GM19025 (cell line): Measurements from ENCODE around the gene NAXD.
A peak's percentile ranks its signal among the peaks of the same experiment; 100 is the strongest.
"Not testable (repeated sequence)": the region's sequence is repeated elsewhere in the genome, so short reads cannot be mapped to it uniquely, and the experiment has no call there.

Experiments used
- ATAC-seq: cut with Tn5 transposase; IDR thresholded peaks from one replicate; pipeline ENCODE4 v1.9.1; 2021; ENCODE audit warnings: mild to moderate bottlenecking, low read depth, moderate library complexity; ENCODE audit not compliant: unreplicated experiment

Gene NAXD

GRCh38 chr13:110593430-110594130, 21.8 kb upstream of the NAXD start:
- peak; percentile 67 for ATAC-seq

GRCh38 chr13:110597041-110597689, 18.2 kb upstream of the NAXD start:
- no peak for ATAC-seq

GRCh38 chr13:110600261-110600819, 15.0 kb upstream of the NAXD start:
- ATAC-seq: no peak

DNA sequence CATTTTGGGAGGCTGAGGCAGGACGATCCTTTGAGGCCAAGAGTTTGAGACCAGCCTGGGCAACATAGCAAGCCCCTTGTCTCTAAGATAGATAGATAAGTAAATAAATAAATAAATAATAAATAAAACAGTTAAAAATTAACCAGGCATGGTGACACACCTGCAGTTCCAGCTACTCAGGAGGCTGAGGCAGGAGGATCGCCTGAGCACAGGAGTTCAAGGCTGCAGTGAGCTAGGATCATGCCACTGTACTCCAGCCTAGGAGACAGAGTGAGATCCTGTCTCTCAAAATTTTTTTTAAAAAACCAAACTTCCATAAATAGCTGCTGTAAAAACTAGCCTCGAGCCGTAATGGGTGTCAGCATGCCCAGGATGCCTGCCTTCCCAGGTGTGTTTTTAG, 14.4 kb upstream of the NAXD start:
- no peak for ATAC-seq

DNA sequence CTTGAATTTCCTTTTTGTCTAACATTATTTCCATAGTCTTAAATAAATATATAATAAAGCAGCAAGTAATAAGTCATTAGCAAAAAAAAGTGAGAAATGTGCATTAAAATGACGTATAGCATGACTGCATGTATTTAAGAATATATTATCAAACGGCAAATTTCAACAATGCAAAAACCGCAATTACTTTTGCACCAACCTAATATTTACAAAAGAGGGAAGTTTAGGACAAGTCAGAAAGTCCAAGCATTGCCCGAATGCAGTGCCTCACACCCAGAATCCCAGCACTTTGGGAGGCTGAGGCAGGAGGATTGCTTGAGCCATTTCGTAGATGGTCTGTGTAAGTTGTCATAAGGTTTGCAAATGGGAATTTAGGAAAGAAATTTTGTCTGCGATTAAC, 10.2 kb upstream of the NAXD start:
- ATAC-seq: no peak

GRCh38 chr13:110606281-110606680, 9.1 kb upstream of the NAXD start:
- not testable (repeated sequence) for ATAC-seq

DNA sequence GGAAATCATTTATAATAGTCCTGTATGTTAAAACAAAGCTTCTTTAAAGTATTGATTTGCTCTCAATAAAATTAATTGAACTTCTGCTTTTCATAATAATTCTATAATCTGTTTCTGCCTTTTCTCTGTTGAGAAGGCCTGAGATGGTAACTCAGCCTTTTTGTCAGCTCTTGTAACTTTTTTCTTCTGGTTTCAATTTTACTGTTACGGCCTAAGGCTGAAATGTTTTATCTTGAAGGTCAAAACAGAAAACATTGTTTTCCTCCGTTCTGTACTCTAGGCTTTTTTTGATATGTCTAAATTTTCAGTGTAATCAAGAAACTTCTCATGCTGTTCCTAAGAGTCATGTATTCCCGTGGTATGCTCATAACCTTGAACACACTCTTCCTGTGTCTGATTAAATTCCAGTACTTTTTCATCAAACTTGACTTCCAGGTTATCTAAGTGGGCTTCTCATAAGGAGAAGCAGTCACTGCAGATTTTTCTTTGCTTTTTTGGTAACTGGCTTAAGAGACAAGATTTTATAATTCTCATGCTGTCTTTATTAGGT, 7.6 kb upstream of the NAXD start:
- ATAC-seq: no peak

GRCh38 chr13:110610955-110611595, 4.3 kb upstream of the NAXD start:
- ATAC-seq: peak; percentile 37

- ATAC-seq: no peak
Observed at GRCh38 chr13:110615005-110615321, 382 bp upstream of the NAXD start.

DNA sequence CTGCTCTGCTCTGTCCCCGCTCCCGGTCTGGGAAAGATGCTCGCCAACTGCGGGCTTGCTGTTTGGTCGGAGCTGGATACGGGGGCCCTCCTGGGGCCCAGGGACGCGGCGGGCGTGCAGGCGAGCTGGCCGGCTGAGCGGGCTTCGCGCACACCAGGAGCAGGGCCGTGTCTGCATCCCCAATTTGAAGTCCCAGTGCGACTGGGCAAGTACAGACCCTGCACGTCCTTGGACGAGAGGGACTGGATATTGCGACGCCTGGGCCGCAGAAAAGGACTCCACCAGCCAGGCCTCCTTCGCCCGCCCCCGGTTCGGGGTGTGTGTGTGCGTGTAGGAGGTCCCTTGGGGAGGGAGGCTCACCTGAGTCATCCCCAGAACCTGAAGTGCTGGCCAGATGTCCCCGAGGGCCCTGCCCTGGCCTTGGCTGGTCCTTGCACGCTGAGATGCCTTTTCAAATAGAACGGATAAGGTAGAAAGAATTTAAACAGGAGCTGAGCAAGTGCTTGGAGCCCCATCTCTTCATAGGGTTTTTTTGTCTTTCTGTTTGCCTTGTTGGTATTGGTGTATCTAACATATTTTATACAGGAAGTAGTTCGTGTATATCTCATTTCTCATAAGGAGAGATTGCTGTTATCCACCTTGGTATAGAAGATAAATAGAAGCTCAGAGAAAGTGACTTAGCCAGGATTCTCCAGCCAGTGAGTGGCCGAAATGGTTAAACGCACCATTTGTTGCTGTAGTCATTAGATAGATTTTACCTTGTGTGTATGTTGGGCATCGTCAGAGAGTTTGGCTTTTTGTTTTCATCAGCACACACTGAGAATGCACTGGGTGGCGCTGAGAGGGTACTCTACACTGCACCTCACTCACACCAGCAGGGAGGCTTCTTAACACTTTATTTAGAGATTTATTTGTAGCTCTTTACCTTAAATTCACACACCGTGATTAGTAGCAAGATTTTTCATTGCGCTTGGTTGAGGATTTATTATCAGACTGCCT, 1.1 kb downstream of the NAXD start:
- ATAC-seq: peak; percentile 44

DNA sequence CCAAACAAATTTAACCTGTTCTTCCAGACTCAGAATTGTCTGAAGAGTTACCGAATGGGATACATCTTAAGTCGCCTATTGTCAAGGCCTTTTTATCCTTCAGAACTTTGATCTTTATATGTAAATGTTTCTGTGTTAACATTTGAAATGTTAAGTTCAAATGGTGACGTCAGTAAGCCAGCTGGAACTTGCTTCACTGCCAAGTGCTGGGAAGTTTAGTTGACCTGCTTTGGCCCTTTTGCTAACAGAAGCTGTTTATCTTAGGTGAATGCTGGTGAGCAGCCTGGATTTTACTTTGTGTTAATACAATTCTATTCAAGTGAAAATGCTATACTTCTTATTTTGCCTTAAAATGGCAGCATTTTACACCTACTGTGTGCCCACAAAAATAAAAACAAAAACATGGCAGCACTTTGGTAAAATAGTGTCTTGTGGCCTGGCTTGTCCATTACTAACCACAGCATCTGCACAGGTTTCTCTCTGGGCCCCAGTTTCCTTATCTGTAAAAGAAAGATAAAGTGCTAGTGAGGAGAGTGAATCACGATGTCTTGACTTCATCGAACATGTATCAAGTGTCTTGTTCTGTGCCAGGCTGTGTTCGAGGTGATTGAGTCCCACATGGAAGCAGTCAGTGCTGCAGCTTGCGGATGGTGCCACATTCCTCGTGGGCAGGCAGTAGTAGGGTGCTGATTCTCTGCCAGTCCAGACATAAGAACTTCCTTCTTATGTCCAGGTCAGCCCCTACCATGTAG, 2.2 kb downstream of the NAXD start:
- ATAC-seq: no peak

DNA sequence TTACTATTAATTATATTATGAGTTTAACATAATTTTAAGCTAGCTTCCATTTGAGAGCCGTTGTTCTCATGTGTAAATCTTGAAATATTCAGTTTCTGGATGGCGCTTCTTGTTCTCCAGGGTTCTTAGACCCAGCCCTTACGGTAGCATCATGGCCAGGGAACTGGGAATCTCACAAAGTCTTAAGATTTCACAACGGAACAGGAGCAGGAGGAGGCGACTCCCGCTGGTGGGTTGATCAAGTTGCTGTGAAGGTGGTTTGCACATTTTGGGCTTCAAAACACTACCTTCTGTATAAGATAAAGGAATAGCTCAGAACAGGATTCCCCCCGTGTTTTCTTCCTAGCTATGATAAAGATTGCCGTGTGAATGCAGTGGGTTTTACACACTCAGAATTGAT, 2.8 kb downstream of the NAXD start:
- no peak for ATAC-seq

DNA sequence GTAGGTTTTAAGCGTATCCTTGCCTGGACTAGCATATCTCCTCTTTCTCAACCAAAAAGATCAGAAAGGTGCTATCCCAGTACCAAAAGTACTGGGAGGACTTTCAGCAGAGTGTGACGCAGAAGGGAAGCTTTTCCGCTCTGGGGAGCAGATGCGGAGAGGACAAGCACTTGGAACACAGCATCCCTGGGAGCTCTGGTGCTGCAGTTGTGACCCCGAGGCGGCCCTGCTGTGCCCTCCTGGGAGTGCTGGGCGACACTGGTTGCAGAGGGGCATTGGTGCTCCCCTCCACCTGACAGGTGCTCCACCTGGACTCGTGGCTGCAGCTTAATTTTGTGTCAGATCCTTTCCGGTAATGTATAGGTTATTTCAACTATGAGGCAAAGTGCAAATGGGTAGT, 3.4 kb downstream of the NAXD start:
- no peak for ATAC-seq

DNA sequence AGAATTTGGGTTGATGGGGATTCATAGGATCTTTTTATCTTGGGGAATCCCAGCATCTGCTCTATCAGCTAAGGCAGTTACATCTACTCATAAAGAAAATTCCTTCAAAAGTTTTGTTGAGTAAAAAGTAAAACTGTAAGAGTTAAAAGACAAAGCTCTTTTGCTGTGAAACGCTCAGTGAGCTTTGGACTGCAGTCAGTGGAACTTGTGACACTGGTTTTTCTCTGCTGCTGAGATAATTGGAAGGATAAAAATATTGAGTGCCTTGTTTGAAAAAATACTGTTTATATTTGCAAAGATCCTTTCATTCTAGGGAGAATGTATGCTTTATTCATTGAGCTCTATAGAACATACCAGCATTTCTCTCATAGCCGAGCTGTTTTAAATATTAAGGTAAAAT, 5.3 kb downstream of the NAXD start:
- no peak for ATAC-seq

DNA sequence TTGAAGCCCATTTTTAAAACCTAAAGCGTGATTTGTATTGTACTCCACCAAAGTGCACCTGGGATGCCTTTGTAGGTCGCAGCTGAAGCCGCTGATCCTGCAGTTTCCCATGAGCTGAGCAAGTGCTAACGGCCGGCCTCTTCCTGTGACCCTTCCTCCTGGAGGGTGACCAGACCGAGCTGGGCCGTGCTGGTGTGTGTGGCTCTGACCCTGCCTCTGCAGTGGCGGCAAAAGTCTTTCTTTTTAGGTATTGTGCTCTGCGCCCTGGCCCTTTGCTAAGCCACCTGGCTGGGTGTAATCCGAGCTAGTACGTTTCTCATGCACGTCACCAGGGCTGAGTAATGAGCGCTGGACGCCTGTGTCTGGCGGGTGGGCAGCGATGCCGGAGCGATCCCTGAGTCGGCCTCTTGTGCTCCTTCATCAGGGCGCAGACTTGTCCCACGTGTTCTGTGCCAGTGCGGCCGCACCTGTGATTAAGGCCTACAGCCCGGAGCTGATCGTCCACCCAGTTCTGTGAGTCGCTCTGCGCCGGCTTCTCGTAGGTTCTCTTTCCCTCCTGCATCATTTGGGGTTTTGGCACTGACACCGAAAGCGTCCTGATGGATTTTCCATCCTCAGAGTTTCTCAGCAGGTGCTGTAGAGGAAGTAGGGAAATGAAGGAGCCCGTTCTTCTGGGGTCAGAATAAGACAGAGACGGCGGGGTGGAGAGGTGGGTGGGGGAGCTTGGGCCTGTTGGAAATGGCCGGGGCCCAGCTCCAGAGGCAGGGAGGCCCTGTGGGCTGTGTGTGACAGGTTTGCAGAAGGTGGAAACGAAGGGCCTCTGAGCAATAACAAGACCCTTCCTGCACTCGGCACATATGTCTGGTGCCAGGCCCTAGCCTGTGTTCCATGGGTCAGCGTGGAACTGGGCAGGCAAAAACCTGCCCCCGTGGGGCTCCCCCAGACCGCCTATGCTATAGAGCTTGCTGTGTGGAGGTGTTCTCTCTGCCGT, 9.7 kb downstream of the NAXD start:
- ATAC-seq: no peak

DNA sequence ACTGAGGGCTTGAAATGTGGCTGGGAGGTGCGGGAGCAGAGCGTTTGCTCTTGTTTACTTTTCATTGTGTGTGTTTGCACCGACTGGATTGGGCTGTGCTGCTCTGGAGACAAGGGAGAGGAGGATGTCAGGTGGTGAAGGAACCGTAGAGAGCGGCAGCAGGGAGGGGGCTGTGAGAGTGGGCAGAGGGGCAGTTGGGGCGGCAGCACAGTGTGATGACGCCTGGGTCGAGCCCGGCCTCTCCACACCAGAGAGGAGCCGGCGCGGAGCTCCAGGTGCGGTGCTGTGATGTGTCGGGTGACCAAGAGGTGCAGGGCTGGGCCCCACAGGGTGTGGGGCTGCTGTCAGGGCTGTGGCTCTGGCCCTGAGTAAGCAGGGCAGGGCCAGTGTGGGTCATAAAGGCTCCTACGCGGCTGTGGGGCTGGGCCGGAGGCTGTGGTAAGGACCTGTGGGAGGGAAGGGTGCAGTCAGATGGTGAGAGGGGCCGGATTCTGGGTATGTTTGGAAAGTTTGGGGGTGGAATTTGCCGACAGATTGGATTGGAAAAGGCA, 10.5 kb downstream of the NAXD start:
- ATAC-seq: no peak

DNA sequence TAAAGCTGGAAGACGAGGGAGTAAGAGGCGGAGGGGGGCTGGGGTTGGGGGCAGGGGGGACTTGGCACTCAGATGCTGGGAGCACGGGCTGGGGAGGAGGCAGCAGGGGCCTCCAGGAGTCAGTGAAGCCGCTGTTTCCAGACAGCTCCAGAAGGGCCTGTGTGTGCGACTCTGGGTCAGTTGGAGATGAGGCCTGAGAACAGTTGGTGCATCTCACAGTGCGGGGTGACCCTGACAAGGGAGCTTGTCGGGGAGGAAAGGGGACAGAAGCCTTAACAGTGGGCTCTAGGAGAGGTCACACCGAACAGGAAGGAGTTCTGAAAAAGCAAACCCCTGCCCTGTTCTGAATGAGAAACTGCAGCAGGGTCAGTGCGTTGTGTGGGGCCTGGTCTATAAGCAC, 11.2 kb downstream of the NAXD start:
- ATAC-seq: no peak

GRCh38 chr13:110627351-110627750, 12.0 kb downstream of the NAXD start:
- ATAC-seq: no peak
